Measurements from ENCODE around the gene HEG1. TPM values are rescaled to one million over a fixed set of nuclear protein-coding genes. Genes with fewer than 3 reads are reported as not detected.

HEG1 gene
- total and polyA plus RNA-seq, 2 of the 8 experiments (the other 6 are each of a cell fraction or from before 2014, with no cell fraction given) = 5.3 to 9.7 TPM

DNA sequence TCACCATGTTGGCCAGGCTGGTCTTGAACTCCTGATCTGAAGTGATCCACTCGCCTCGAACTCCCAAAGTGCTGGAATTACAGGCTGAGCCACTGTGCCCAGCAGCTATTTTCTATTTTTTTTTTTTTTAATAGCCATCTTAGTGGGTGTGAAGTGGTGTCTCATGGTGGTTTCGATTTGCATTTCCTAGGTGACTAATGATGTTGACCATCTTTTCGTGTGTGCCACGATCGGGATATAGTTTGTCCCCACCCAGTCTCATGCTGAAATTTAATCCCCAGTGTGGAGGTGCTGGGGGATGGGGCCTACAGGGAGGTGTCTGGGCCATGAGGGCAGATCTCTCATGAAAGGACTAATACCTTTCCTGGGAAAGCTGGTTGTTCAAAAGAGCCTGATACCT lies 79.4 kb downstream of the HEG1 start:
- Histone ChIP-seq H3K18ac (ENCODE audit: extremely low read depth, low read length) (no peak overlapping the region), H3K23me2 (ENCODE audit: low read depth, low read length) (no peaks in the 10 kb centered on the region), H3K27me3 (replicated peaks in 1 of 4; ENCODE audit: control insufficient read depth in 3 of 4, extremely low read depth in 1 of 4, insufficient read depth in 3 of 4, low read length in 3 of 4) (no peaks in the 10 kb centered on the region), H2BK20ac (ENCODE audit: low read length) (no peak overlapping the region), H3K4me3 (ENCODE audit: extremely low read depth in 1 of 4, insufficient read depth in 2 of 4, low read depth in 3 of 4, low read length in 4 of 4) (no peak overlapping the region), H2BK12ac (ENCODE audit: low read depth, low read length) (no peak overlapping the region), H4K8ac (ENCODE audit: extremely low read depth, insufficient read depth, low read length) (no peak overlapping the region), H3K79me2 (ENCODE audit: control insufficient read depth in 1 of 2, insufficient read depth in 2 of 2, low read length in 2 of 2) (no peaks in the 10 kb centered on the region), H3K79me1 (ENCODE audit: low read depth, low read length) (no peaks in the 10 kb centered on the region), H2BK15ac (ENCODE audit: low read length) (no peak overlapping the region), H3K9ac (replicated peaks in 1 of 4; ENCODE audit: extremely low read depth in 1 of 4, low read depth in 3 of 4, low read length in 3 of 4) (no peak overlapping the region), H3K27ac (ENCODE audit: low read depth, low read length) (no peak overlapping the region), H3K36me3 (ENCODE audit: control insufficient read depth in 2 of 4, insufficient read depth in 4 of 4, low read length in 3 of 4) (peaks cover 0 to 4% (median 0%) of the 10 kb centered on the region in 4 experiments; a peak in 3 of 8 replicates), H2BK120ac (replicated peaks; ENCODE audit: low read depth, low read length) (no peak overlapping the region), H4K20me1 (replicated peaks in 1 of 2; ENCODE audit: control insufficient read depth in 1 of 2, insufficient read depth in 2 of 2, low read length in 2 of 2) (no peaks in the 10 kb centered on the region), H3K4me2 (ENCODE audit: insufficient read depth in 1 of 2, low read depth in 2 of 2, low read length in 2 of 2) (no peak overlapping the region), H3K4ac (replicated peaks; ENCODE audit: insufficient read length, low read depth, low read length) (no peak overlapping the region), H3K56ac (replicated peaks; ENCODE audit: insufficient read length, low read depth, low read length) (no peak overlapping the region), H4K5ac (ENCODE audit: insufficient read length, low read depth, low read length) (no peak overlapping the region), H2AFZ (ENCODE audit: low read length) (no peak overlapping the region), H3K4me1 (replicated peaks in 1 of 4; ENCODE audit: control insufficient read depth in 3 of 4, insufficient read depth in 4 of 4, low read length in 3 of 4) (no peaks in the 10 kb centered on the region), H3K14ac (ENCODE audit: insufficient read length) (no peak overlapping the region), H3K23ac (ENCODE audit: insufficient read length) (no peak overlapping the region), H2BK5ac (ENCODE audit: low read depth, low read length) (no peak overlapping the region), H2AK5ac (ENCODE audit: low read depth, low read length) (no peak overlapping the region), H3K9me3 (ENCODE audit: insufficient read depth in 2 of 2, low read depth in 1 of 2, low read length in 1 of 2) (no peaks in the 10 kb centered on the region), H4K91ac (replicated peaks; ENCODE audit: insufficient read length, low read length) (no peak overlapping the region)
- ChIA-PET CTCF (ENCODE audit: partially characterized antibody) (interaction anchor here (0.6 kb wide), 1 partner anchor 159 kb away, joined by 3 read pairs; no protein-coding TSS in a partner anchor), POLR2A (ENCODE audit: partially characterized antibody) (no interaction called here)
- FAIRE-seq = no peak
- TF ChIP-seq ASH2L (IDR thresholded peaks at IDR 0.05; ENCODE audit: low read length) (no peak), YY1 (IDR thresholded peaks at IDR 0.05; ENCODE audit: low read depth, low read length) (no peak), CEBPB (IDR thresholded peaks at IDR 0.05; ENCODE audit: low read depth, low read length) (no peak), HDAC6 (IDR thresholded peaks at IDR 0.05; ENCODE audit: low read depth, low read length) (no peak), RFX5 (IDR thresholded peaks at IDR 0.05; ENCODE audit: borderline replicate concordance, low read depth, low read length) (no peak), SAP30 (IDR thresholded peaks at IDR 0.05; ENCODE audit: insufficient read depth, insufficient replicate concordance, low read length) (no peak)
- TF ChIP-seq, protein P1, sequence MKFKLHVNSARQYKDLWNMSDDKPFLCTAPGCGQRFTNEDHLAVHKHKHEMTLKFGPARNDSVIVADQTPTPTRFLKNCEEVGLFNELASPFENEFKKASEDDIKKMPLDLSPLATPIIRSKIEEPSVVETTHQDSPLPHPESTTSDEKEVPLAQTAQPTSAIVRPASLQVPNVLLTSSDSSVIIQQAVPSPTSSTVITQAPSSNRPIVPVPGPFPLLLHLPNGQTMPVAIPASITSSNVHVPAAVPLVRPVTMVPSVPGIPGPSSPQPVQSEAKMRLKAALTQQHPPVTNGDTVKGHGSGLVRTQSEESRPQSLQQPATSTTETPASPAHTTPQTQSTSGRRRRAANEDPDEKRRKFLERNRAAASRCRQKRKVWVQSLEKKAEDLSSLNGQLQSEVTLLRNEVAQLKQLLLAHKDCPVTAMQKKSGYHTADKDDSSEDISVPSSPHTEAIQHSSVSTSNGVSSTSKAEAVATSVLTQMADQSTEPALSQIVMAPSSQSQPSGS (IDR thresholded peaks at IDR 0.05; ENCODE audit: low read length) = no peak
- WGBS, 2 experiments (ENCODE audit: extremely low coverage in 1 of 2, insufficient coverage in 1 of 2, insufficient read length in 1 of 2, insufficient replicate concordance in 2 of 2, low coverage in 1 of 2, low lambda C conversion rate in 2 of 2, missing lambda C conversion rate in 1 of 2) = 97% methylated on average over 6 of the region's 6 CpGs; no CpG with 5 or more reads in 1 of the 2 experiments
- no peak for DNase-seq (ENCODE audit: low read depth in 1 of 2, low spot score in 2 of 2)

All from H1 (cell line).